A549 (cell line): ENCODE measurements around the gene FSTL4. TPM values are rescaled to one million over a fixed set of nuclear protein-coding genes. Genes with fewer than 3 reads are reported as not detected.

Experiments
- ATAC-seq, 2 experiments: fragments of 200-7000 bp in 1 of 2; fragments of >200 bp in 1 of 2; cut with Nextera tagmentation in 1 of 2; cut with Tn5 transposase in 1 of 2; 3 replicates each; pipeline versions ENCODE4 v1.8.0 to v1.9.1; 2018 to 2020; ENCODE audit warnings: mild to moderate bottlenecking in 1 of 2, moderate library complexity in 1 of 2
- CTCF ChIA-PET: fragments of 300-600 bp; sonication (Branson Sonifier 250); formaldehyde crosslinking; extraction: SDS; loops from one replicate; lab custom pipeline; 2021; ENCODE audit warnings: antibody characterized with exemption, inconsistent platforms; lab: Yijun Ruan, JAX
- POLR2A ChIA-PET: fragments of 350-600 bp; formaldehyde crosslinking; extraction: SDS; loops from one replicate; lab custom pipeline; 2021; ENCODE audit warnings: antibody characterized with exemption, inconsistent platforms; lab: Yijun Ruan, JAX
- DNase-seq, 2 experiments: peaks; one replicate each; pipeline versions ENCODE4 v3.0.0 to v3.0.0-alpha.2; 2011 to 2016; ENCODE audit warnings: low read depth in 1 of 2, low spot score in 1 of 2
- FAIRE-seq: peaks from 2 replicates; lab custom pipeline; 2011; peaks lifted over from hg19 to GRCh38; lab: Jason Lieb, UNC
- H3K27ac ChIP-seq, 2 experiments: fragments of >200 bp; sonication (Bioruptor Twin); formaldehyde crosslinking; 3 replicates each; pipeline ENCODE4 v1.5.1; 2016 to 2017
- H3K4me1 ChIP-seq: fragments of >200 bp; sonication (Bioruptor Twin); formaldehyde crosslinking; 3 replicates; pipeline ENCODE4 v1.6.1; 2016
- H3K4me2 ChIP-seq: fragments of >200 bp; sonication (Bioruptor Twin); formaldehyde crosslinking; 3 replicates; pipeline ENCODE4 v1.6.1; 2016
- H3K4me3 ChIP-seq: fragments of >200 bp; sonication (Bioruptor Twin); formaldehyde crosslinking; 3 replicates; pipeline ENCODE4 v1.5.1; 2016
- H3K9me3 ChIP-seq: fragments of >200 bp; sonication (Bioruptor Twin); formaldehyde crosslinking; 3 replicates; pipeline ENCODE4 v1.6.1; 2016
- CBX2 ChIP-seq: fragments of 200-600 bp; sonication (generic); IDR thresholded peaks from 2 replicates; pipeline ENCODE4 v1.6.1; 2016; ENCODE audit warnings: low read depth, mild to moderate bottlenecking, borderline replicate concordance
- CBX8 ChIP-seq: fragments of 200-600 bp; sonication (generic); IDR thresholded peaks from 2 replicates; pipeline ENCODE4 v1.6.1; 2016
- EHF ChIP-seq: fragments of 250-450 bp; sonication (Bioruptor Pico); IDR thresholded peaks from 2 replicates; pipeline ENCODE4 v1.5.0; 2020; ENCODE audit warnings: mild to moderate bottlenecking
- EHMT2 ChIP-seq: fragments of 200-600 bp; sonication (generic); IDR thresholded peaks from 2 replicates; pipeline ENCODE4 v1.6.1; 2016; ENCODE audit warnings: antibody characterized with exemption, low read depth, mild to moderate bottlenecking, moderate library complexity
- FOSB ChIP-seq: fragments of 250-450 bp; sonication (Bioruptor Pico); IDR thresholded peaks from 2 replicates; pipeline ENCODE4 v1.5.0; 2020; ENCODE audit warnings: mild to moderate bottlenecking, moderate library complexity
- KDM1A ChIP-seq: fragments of 200-600 bp; sonication (generic); IDR thresholded peaks from 2 replicates; pipeline ENCODE4 v1.6.1; 2016; ENCODE audit warnings: low read depth, mild to moderate bottlenecking
- NFE2L2 ChIP-seq: fragments of 150-350 bp; conservative IDR thresholded peaks from 2 replicates; pipeline ENCODE4 v1.6.1; 2014; ENCODE audit warnings: low read length
- NR3C1 ChIP-seq: fragments of >200 bp; sonication (Bioruptor Twin); formaldehyde crosslinking; IDR thresholded peaks from 3 replicates; pipeline ENCODE4 v1.6.1; 2017
- POLR2AphosphoS2 ChIP-seq: conservative IDR thresholded peaks from 2 replicates; pipeline ENCODE4 v1.6.1; 2012; ENCODE audit warnings: low read length, improper control_type of control experiment, inconsistent platforms
- RARB ChIP-seq: fragments of 250-450 bp; sonication (Bioruptor Pico); IDR thresholded peaks from 2 replicates; pipeline ENCODE4 v1.8.0; 2021; ENCODE audit warnings: mild to moderate bottlenecking, moderate library complexity
- RCOR1 ChIP-seq: fragments of 150-350 bp; IDR thresholded peaks from 2 replicates; pipeline ENCODE4 v1.6.1; 2014; ENCODE audit warnings: antibody characterized with exemption, low read length, low read depth
- RFX5 ChIP-seq: fragments of 450-650 bp; IDR thresholded peaks from 2 replicates; pipeline ENCODE4 v1.7.1; 2014; ENCODE audit warnings: antibody characterized with exemption, mild to moderate bottlenecking, moderate library complexity
- SMC3 ChIP-seq: fragments of >200 bp; sonication (Bioruptor Twin); formaldehyde crosslinking; IDR thresholded peaks from 3 replicates; pipeline ENCODE4 v1.6.1; 2018; ENCODE audit warnings: inconsistent platforms
- TP53 ChIP-seq: fragments of 250-450 bp; sonication (Bioruptor Pico); IDR thresholded peaks from 2 replicates; pipeline ENCODE4 v1.5.0; 2021; ENCODE audit warnings: mild to moderate bottlenecking, moderate library complexity
- ZFP36 ChIP-seq: fragments of 450-650 bp; IDR thresholded peaks from 2 replicates; pipeline ENCODE4 v1.6.1; 2014; ENCODE audit warnings: borderline replicate concordance; ENCODE audit not compliant: partially characterized antibody
- ZNF302 ChIP-seq: fragments of 250-450 bp; sonication (Bioruptor Pico); IDR thresholded peaks from 2 replicates; pipeline ENCODE4 v1.9.0; 2021; ENCODE audit warnings: inconsistent platforms, mild to moderate bottlenecking, moderate library complexity
- ZSCAN20 ChIP-seq: fragments of 250-450 bp; sonication (Bioruptor Pico); IDR thresholded peaks from 2 replicates; pipeline ENCODE4 v1.8.0; 2022; ENCODE audit warnings: mild to moderate bottlenecking, moderate library complexity
- whole genome bisulfite sequencing: methylation state at CpG from one replicate; pipeline ENCODE4 v1.1.6; 2017; ENCODE audit errors: missing lambda C conversion rate; 5-methylcytosine and 5-hydroxymethylcytosine counted together
- polyA plus RNA-seq, 4 experiments: library from polyadenylated mRNA; depleted of rRNA in 3 of 4; stranded (reverse); fragments of >200 nt; fragmentation: RNase III in 1 of 4; extraction: RNeasy Plus Mini Kit Qiagen cat#74134 plus additional on column Dnase treatment in 1 of 4; gene quantifications; 2 replicates in 3 of 4; 3 replicates in 1 of 4; pipeline ENCODE4 v1.2.3, GENCODE V29; 2011 to 2017
- TF ChIP-seq, protein P1 (sequence below): IDR thresholded peaks from 2 replicates; pipeline ENCODE4 v1.6.1; 2012
- TF ChIP-seq, protein P2 (sequence below): fragments of >200 bp; sonication (Bioruptor Twin); formaldehyde crosslinking; IDR thresholded peaks from 3 replicates; pipeline ENCODE4 v1.5.1; 2016
- TF ChIP-seq, protein P3 (sequence below): fragments of 450-650 bp; IDR thresholded peaks from 2 replicates; pipeline ENCODE4 v1.6.1; 2014; ENCODE audit warnings: antibody characterized with exemption

Gene FSTL4
- polyA plus RNA-seq, 2 of the 4 experiments (the other 2 are of a cell fraction), result 1.6 to 1.8 TPM

DNA sequence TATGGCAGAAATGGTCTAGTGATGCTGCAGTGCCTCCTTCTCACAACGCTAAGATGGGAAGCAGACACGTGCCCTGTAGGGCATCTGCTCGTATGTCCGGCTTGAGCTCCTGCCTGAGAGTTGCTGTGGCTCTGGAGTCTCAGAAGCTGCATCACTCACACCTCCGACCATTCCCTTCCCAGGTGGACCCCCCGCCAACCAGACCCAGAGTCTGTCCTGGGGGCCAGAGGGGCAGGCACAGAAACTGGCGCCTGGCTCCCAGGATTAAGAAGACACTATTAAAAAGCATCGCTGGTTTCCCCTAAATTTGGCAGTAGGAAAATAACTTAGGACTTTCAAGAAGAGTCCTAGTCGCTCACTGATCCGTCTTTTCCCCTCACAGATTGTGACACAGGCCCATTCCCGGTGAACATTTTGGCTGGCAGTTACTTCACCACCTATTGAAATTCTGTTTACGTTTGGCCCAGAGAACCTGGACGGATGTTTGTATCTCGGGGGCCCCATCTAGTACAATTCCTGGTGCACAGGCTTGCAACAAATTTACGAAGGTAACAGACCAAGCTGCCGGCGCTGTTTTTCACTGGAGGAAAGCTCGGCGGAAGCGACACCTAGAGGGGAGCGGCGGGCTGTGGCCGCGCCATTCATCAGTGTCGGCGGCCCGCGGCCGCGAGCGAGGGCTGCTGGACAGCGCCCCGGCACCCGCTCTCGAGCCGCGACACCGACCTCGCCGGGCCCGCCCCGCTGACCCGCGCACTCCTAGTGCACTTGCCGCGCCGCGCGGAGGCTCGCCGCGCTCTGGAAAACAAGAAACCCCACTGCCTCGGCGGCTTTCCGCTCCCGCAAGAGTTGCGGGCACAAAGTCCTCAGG is 1.6 kb downstream of the FSTL4 start (continued):
- no peak for TF ChIP-seq POLR2AphosphoS2

DNA sequence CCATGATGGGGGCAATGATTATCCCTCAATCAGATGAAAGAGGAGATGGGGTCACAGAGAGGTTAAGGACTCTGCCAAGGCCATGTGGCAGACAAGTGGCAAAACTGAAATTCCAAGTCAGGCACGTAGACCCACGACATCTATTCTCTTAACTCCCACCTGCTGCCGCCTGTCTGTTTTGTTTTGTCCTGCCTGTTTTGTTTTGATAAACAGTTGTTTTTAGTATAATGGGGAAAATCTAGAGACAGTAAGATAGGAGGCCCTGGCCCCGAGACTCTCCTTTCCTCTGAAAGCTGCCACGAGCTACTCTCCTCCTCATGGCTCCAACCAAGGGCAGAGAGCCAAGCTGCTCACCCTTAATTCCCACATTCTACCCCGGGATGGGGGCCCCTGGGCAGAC is 4.9 kb downstream of the FSTL4 start:
- Histone ChIP-seq H3K4me3 (no peak overlapping the region), H3K9me3 (no peaks in the 10 kb centered on the region), H3K4me2 (no peak overlapping the region), H3K27ac (no peak overlapping the region), H3K4me1 (peaks cover 11% of the 10 kb centered on the region)
- DNase-seq, result no peak
- no peak for ATAC-seq
- WGBS, result 54% methylated on average over 6 of the region's 6 CpGs
- CTCF ChIA-PET, result interaction anchor here (1.5 to 4.8 kb wide), 2 partner anchors 17 to 183 kb away, joined by 4 to 17 read pairs; no protein-coding TSS in a partner anchor
- no peak for TF ChIP-seq KDM1A
- TF ChIP-seq CBX8, result no peak
- TF ChIP-seq RCOR1, result no peak
- TF ChIP-seq ZFP36, result no peak
- no peak for TF ChIP-seq NR3C1
- no peak for TF ChIP-seq RARB (CRISPR knock-in tag)
- no peak for TF ChIP-seq RFX5
- TF ChIP-seq, protein P1, sequence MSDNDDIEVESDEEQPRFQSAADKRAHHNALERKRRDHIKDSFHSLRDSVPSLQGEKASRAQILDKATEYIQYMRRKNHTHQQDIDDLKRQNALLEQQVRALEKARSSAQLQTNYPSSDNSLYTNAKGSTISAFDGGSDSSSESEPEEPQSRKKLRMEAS, result no peak
- no peak for TF ChIP-seq ZSCAN20 (CRISPR knock-in tag)
- no peak for TF ChIP-seq EHMT2
- no peak for TF ChIP-seq NFE2L2
- no peak for TF ChIP-seq EHF (CRISPR knock-in tag)
- TF ChIP-seq SMC3, result no peak
- no peak for TF ChIP-seq FOSB
- no peak for FAIRE-seq
- POLR2A ChIA-PET, result no interaction called here

DNA sequence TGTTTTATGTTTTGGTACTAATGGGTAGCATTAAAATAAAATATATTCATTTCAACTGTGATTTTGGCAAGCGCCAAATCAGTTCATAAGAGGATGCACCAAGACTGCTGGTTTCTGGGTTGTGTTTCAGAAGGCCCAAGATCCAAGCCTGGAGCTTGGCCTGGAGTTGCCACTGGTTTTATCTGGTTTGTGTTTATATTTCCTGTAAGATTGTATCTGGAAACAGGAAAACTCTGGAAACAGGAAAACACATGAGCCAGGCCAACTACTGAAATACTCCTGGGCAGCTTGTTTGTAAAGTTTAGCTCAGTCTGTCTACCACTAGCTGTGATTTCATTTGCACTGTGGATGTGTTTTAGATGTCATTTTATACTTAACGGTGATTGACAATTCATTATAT is 5.5 kb downstream of the FSTL4 start:
- POLR2A ChIA-PET, result no interaction called here
- WGBS, result 93% methylated on average over 2 of the region's 2 CpGs

DNA sequence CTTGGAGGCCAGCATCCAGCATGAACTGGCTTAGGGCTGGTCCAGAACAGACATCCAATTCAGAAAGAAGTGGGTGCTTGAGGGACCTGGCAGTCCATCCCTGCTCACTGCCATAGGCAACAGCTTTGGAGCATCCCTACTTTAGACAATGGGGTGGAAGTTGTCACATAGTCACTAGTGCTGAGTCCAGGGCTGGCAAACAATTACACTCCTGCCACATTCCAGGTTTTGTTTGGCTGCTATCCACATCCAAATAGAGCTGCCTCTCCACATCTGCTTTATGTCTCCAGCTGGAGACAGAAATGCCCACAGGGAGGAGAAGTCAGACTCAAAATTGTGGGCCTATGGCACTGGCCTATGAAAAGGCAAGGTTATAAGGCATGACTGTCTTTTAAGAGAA is 7.0 kb downstream of the FSTL4 start:
- Histone ChIP-seq H3K4me3 (no peak overlapping the region), H3K4me1 (no peaks in the 10 kb centered on the region), H3K27ac (no peak overlapping the region), H3K9me3 (no peaks in the 10 kb centered on the region), H3K4me2 (no peak overlapping the region)
- FAIRE-seq, result no peak
- TF ChIP-seq ZNF302 (CRISPR knock-in tag), result no peak
- TF ChIP-seq TP53 (CRISPR knock-in tag), result no peak
- TF ChIP-seq, protein P2, sequence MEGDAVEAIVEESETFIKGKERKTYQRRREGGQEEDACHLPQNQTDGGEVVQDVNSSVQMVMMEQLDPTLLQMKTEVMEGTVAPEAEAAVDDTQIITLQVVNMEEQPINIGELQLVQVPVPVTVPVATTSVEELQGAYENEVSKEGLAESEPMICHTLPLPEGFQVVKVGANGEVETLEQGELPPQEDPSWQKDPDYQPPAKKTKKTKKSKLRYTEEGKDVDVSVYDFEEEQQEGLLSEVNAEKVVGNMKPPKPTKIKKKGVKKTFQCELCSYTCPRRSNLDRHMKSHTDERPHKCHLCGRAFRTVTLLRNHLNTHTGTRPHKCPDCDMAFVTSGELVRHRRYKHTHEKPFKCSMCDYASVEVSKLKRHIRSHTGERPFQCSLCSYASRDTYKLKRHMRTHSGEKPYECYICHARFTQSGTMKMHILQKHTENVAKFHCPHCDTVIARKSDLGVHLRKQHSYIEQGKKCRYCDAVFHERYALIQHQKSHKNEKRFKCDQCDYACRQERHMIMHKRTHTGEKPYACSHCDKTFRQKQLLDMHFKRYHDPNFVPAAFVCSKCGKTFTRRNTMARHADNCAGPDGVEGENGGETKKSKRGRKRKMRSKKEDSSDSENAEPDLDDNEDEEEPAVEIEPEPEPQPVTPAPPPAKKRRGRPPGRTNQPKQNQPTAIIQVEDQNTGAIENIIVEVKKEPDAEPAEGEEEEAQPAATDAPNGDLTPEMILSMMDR, result no peak
- ATAC-seq, result no peak
- no peak for DNase-seq
- CTCF ChIA-PET, result interaction anchor here (1.5 to 4.8 kb wide), 3 partner anchors 24 to 264 kb away, joined by 5 to 17 read pairs (median 6); no protein-coding TSS in a partner anchor
- POLR2A ChIA-PET, result no interaction called here

More for the DNA sequence above, 5.5 kb downstream of the FSTL4 start:
- DNase-seq, result no peak
- no peak overlapping the region for H3K4me2 ChIP-seq
- H3K4me1 ChIP-seq, result peaks cover 8% of the 10 kb centered on the region
- CTCF ChIA-PET, result interaction anchor here (1.5 to 4.8 kb wide), 2 partner anchors 182 to 262 kb away, joined by 6 to 17 read pairs; no protein-coding TSS in a partner anchor
- no peak for TF ChIP-seq CBX2
- TF ChIP-seq, protein P3, sequence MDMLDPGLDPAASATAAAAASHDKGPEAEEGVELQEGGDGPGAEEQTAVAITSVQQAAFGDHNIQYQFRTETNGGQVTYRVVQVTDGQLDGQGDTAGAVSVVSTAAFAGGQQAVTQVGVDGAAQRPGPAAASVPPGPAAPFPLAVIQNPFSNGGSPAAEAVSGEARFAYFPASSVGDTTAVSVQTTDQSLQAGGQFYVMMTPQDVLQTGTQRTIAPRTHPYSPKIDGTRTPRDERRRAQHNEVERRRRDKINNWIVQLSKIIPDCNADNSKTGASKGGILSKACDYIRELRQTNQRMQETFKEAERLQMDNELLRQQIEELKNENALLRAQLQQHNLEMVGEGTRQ, result no peak
- no peak overlapping the region for H3K27ac ChIP-seq
- no peak for ATAC-seq
- no peak for FAIRE-seq
- H3K4me3 ChIP-seq, result no peak overlapping the region
- no peaks in the 10 kb centered on the region for H3K9me3 ChIP-seq
